ENCODE measurements around the gene C1orf52. TPM values are rescaled to one million over a fixed set of nuclear protein-coding genes. Genes with fewer than 3 reads are reported as not detected.
"Not testable (repeated sequence)": the region's sequence is repeated elsewhere in the genome, so short reads cannot be mapped to it uniquely, and the experiment has no call there.

C1orf52 gene
- polyA plus RNA-seq, 3 donors from 2014 or later: 13.9 to 29.2 (median 19.9) TPM

- DNase-seq: no peak
- Mint-ChIP-seq H3K9me3 (no peaks in the 10 kb centered on the region), H3K4me1 (peaks cover 55 to 58% of the 10 kb centered on the region in 2 donors)
These were observed 15.5 kb upstream of the C1orf52 start for GRCh38 chr1:85274969-85275453.

GRCh38 chr1:85273397-85273796 is 13.9 kb upstream of the C1orf52 start:
- DNase-seq: no peak
- peaks cover 55 to 68% of the 10 kb centered on the region in 2 donors for H3K4me1 Mint-ChIP-seq
- no peaks in the 10 kb centered on the region for H3K9me3 Mint-ChIP-seq
- H3K27ac Mint-ChIP-seq: peak overlapping the region in 4 of 6 donors; percentile 4 to 63 (median 20)
- H3K27me3 Mint-ChIP-seq (ENCODE audit: low read depth in 3 of 3): peaks cover 0 to 4% (median 0%) of the 10 kb centered on the region in 3 donors
- H3K36me3 Mint-ChIP-seq: peaks cover 4 to 13% (median 9%) of the 10 kb centered on the region in 3 donors
- peak overlapping the region in 1 of 5 donors; percentile 2 for H3K4me3 Mint-ChIP-seq

More at GRCh38 chr1:85274969-85275453, 15.5 kb upstream of the C1orf52 start:
- Mint-ChIP-seq H3K27ac (peak overlapping the region; percentile 87 to 97 (median 96)), H3K36me3 (peaks cover 0 to 5% (median 0%) of the 10 kb centered on the region in 3 donors), H3K4me3 (peak overlapping the region; percentile 86 to 91 (median 91)), H3K27me3 (ENCODE audit: low read depth in 3 of 3) (peaks cover 0 to 4% (median 1%) of the 10 kb centered on the region in 3 donors)

- Mint-ChIP-seq H3K4me3 (no peak overlapping the region), H3K36me3 (peaks cover 9 to 19% (median 9%) of the 10 kb centered on the region in 3 donors), H3K27me3 (ENCODE audit: low read depth in 3 of 3) (no peaks in the 10 kb centered on the region), H3K4me1 (peaks cover 26 to 43% of the 10 kb centered on the region in 2 donors), H3K9me3 (no peaks in the 10 kb centered on the region), H3K27ac (peak overlapping the region in 3 of 6 donors; percentile 2 to 69 (median 36))
- DNase-seq: no peak
These were observed 9.5 kb upstream of the C1orf52 start for GRCh38 chr1:85268801-85269585.

GRCh38 chr1:85267313-85267712 is 7.9 kb upstream of the C1orf52 start:
- peaks cover 9 to 19% (median 13%) of the 10 kb centered on the region in 3 donors for H3K36me3 Mint-ChIP-seq
- peaks cover 11 to 27% of the 10 kb centered on the region in 2 donors for H3K4me1 Mint-ChIP-seq
- no peak overlapping the region for H3K4me3 Mint-ChIP-seq
- DNase-seq: no peak
- H3K27ac Mint-ChIP-seq: no peak overlapping the region
- H3K9me3 Mint-ChIP-seq: no peaks in the 10 kb centered on the region
- no peaks in the 10 kb centered on the region for H3K27me3 Mint-ChIP-seq (ENCODE audit: low read depth in 3 of 3)

- Mint-ChIP-seq H3K27me3 (ENCODE audit: low read depth in 3 of 3) (peaks cover 2 to 13% (median 5%) of the 10 kb centered on the region in 3 donors), H3K4me1 (peaks cover 5 to 17% of the 10 kb centered on the region in 2 donors), H3K27ac (peak overlapping the region in 2 of 6 donors; percentile 6 to 49), H3K9me3 (no peaks in the 10 kb centered on the region), H3K4me3 (no peak overlapping the region), H3K36me3 (peaks cover 4 to 13% (median 8%) of the 10 kb centered on the region in 3 donors)
- no peak for DNase-seq
These were observed 4.7 kb upstream of the C1orf52 start for GRCh38 chr1:85264150-85264549.

GRCh38 chr1:85262985-85263384 is 3.5 kb upstream of the C1orf52 start:
- Mint-ChIP-seq H3K4me3 (no peak overlapping the region), H3K27ac (peak overlapping the region in 1 of 6 donors; percentile 35), H3K36me3 (peaks cover 0 to 14% (median 10%) of the 10 kb centered on the region in 3 donors), H3K9me3 (no peaks in the 10 kb centered on the region), H3K4me1 (peaks cover 14 to 22% of the 10 kb centered on the region in 2 donors), H3K27me3 (ENCODE audit: low read depth in 3 of 3) (peaks cover 2 to 13% (median 6%) of the 10 kb centered on the region in 3 donors)
- no peak for DNase-seq

GRCh38 chr1:85259912-85260274 is 431 bp upstream of the C1orf52 start:
- Mint-ChIP-seq H3K4me1 (peaks cover 30 to 47% of the 10 kb centered on the region in 2 donors), H3K27me3 (ENCODE audit: low read depth in 3 of 3) (peaks cover 2 to 13% (median 6%) of the 10 kb centered on the region in 3 donors), H3K9me3 (no peaks in the 10 kb centered on the region), H3K36me3 (peaks cover 14 to 25% (median 16%) of the 10 kb centered on the region in 3 donors), H3K27ac (peak overlapping the region; percentile 35 to 97 (median 88)), H3K4me3 (peak overlapping the region; percentile 98 to 99 (median 98))
- DNase-seq: no peak

- Mint-ChIP-seq H3K27me3 (ENCODE audit: low read depth in 3 of 3) (peaks cover 2 to 13% (median 6%) of the 10 kb centered on the region in 3 donors), H3K27ac (peak overlapping the region; percentile 74 to 97 (median 94)), H3K4me3 (peak overlapping the region; percentile 98 to 99 (median 98)), H3K36me3 (peaks cover 8 to 23% (median 20%) of the 10 kb centered on the region in 3 donors), H3K9me3 (no peaks in the 10 kb centered on the region), H3K4me1 (peaks cover 40 to 60% of the 10 kb centered on the region in 2 donors)
- DNase-seq: no peak
These were observed 835 bp downstream of the C1orf52 start for GRCh38 chr1:85258536-85259117.

- H3K4me3 Mint-ChIP-seq; H3K27me3 Mint-ChIP-seq (ENCODE audit: low read depth in 3 of 3); H3K9me3 Mint-ChIP-seq; DNase-seq: not testable (repeated sequence)
- peaks cover 6 to 17% (median 13%) of the 10 kb centered on the region in 3 donors for H3K36me3 Mint-ChIP-seq
- peaks cover 22 to 29% of the 10 kb centered on the region in 2 donors for H3K4me1 Mint-ChIP-seq
- peak overlapping the region in 1 of 6 donors; percentile 15 for H3K27ac Mint-ChIP-seq
These were observed 10.4 kb downstream of the C1orf52 start for GRCh38 chr1:85249042-85249441.

GRCh38 chr1:85245891-85246290 is 13.6 kb downstream of the C1orf52 start:
- Mint-ChIP-seq H3K4me1 (peaks cover 12 to 13% of the 10 kb centered on the region in 2 donors), H3K9me3 (no peaks in the 10 kb centered on the region)

GRCh38 chr1:85245456-85245855 is 14.0 kb downstream of the C1orf52 start:
- Mint-ChIP-seq H3K4me3 (no peak overlapping the region), H3K27ac (no peak overlapping the region), H3K27me3 (ENCODE audit: low read depth in 3 of 3) (peaks cover 0 to 3% (median 0%) of the 10 kb centered on the region in 3 donors), H3K9me3 (no peaks in the 10 kb centered on the region), H3K4me1 (peaks cover 9 to 10% of the 10 kb centered on the region in 2 donors), H3K36me3 (peaks cover 2 to 7% (median 4%) of the 10 kb centered on the region in 3 donors)
- DNase-seq: no peak

More at GRCh38 chr1:85245891-85246290, 13.6 kb downstream of the C1orf52 start:
- Mint-ChIP-seq H3K4me3 (no peak overlapping the region), H3K27ac (no peak overlapping the region), H3K36me3 (peaks cover 4 to 11% (median 7%) of the 10 kb centered on the region in 3 donors), H3K27me3 (ENCODE audit: low read depth in 3 of 3) (peaks cover 0 to 3% (median 0%) of the 10 kb centered on the region in 3 donors)
- DNase-seq: no peak

GRCh38 chr1:85244271-85245061 is 15.0 kb downstream of the C1orf52 start:
- Mint-ChIP-seq H3K4me3 (no peak overlapping the region), H3K4me1 (peaks cover 0 to 2% of the 10 kb centered on the region in 2 donors), H3K27ac (no peak overlapping the region), H3K36me3 (no peaks in the 10 kb centered on the region), H3K9me3 (no peaks in the 10 kb centered on the region), H3K27me3 (ENCODE audit: low read depth in 3 of 3) (peaks cover 0 to 1% (median 0%) of the 10 kb centered on the region in 3 donors)
- no peak for DNase-seq

GRCh38 chr1:85243372-85243771 is 16.1 kb downstream of the C1orf52 start:
- Mint-ChIP-seq H3K27me3 (ENCODE audit: low read depth in 3 of 3) (peaks cover 0 to 1% (median 0%) of the 10 kb centered on the region in 3 donors), H3K9me3 (no peaks in the 10 kb centered on the region), H3K27ac (no peak overlapping the region), H3K4me1 (no peaks in the 10 kb centered on the region), H3K36me3 (no peaks in the 10 kb centered on the region), H3K4me3 (no peak overlapping the region)
- DNase-seq: no peak
